ENCODE data around the gene DRD2. TPM values are rescaled to one million over a fixed set of nuclear protein-coding genes. Genes with fewer than 3 reads are reported as not detected.

The DRD2 gene
- total and polyA plus RNA-seq, 2 experiments from 2014 or later = 0.59 to 0.67 TPM

DNA sequence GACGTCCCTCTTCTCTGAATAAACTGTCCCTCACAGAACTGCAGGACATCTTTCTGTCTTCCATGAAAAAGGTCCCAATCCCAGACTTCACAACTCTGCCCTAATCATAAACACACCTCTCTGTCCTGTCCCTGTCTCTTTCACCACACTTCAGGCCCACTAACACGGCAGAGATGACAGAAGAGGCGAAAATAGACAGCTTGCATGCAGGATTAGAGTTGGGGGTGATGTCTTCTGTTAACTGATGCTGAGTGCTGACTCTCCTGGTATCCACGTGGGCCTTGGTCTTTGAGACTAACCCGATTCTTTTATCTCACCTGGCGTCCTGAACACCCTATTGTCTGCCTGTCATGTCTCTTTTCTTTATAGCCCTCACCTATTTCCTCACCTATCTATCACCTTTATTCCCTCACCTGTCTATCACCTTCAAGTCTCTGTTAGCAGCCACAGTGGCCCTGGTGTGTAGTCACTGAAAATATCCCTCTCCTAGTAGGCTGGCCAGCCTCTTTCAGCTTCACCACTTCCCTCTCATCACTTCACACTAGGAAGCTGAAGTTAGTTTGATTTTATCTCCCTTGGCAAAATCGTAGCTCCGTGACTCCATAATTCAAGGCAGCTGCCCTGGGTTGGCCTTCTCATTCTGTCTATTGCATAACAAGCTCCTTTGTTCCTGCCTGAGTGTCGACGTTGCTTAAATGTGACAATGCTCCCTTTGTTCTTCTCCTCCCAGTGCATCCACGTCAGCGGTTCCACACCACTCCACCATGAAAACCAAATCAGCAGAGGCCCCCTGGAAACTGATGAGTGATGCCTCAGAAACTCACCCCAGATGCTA lies 30.6 kb upstream of the DRD2 start:
- H3K9me3 ChIP-seq (ENCODE audit: low read depth) = no peaks in the 10 kb centered on the region
- H2AFZ ChIP-seq = no peak overlapping the region
- no peaks in the 10 kb centered on the region for H3K27me3 ChIP-seq
- peak overlapping the region; percentile 15 for H3K27ac ChIP-seq
- peak; percentile 26 for DNase-seq (ENCODE audit: low spot score)
- 55% methylated on average over 12 of the region's 12 CpGs for WGBS (ENCODE audit: low lambda C conversion rate, missing lambda C conversion rate)
- no peaks in the 10 kb centered on the region for H3K4me1 ChIP-seq (ENCODE audit: insufficient read depth)
- H4K20me1 ChIP-seq (ENCODE audit: insufficient read depth, poor library complexity, severe bottlenecking) = no peaks in the 10 kb centered on the region
- H3K9me2 ChIP-seq (replicated peaks; ENCODE audit: insufficient read depth) = no peaks in the 10 kb centered on the region
- no peaks in the 10 kb centered on the region for H3K79me2 ChIP-seq
- TF ChIP-seq EZH2 (IDR thresholded peaks at IDR 0.05; ENCODE audit: borderline replicate concordance) (no peak), EZH2phosphoT487 (IDR thresholded peaks at IDR 0.05; ENCODE audit: low read depth, severe bottlenecking, unreplicated experiment) (no peak)
- TF ChIP-seq, protein P1, sequence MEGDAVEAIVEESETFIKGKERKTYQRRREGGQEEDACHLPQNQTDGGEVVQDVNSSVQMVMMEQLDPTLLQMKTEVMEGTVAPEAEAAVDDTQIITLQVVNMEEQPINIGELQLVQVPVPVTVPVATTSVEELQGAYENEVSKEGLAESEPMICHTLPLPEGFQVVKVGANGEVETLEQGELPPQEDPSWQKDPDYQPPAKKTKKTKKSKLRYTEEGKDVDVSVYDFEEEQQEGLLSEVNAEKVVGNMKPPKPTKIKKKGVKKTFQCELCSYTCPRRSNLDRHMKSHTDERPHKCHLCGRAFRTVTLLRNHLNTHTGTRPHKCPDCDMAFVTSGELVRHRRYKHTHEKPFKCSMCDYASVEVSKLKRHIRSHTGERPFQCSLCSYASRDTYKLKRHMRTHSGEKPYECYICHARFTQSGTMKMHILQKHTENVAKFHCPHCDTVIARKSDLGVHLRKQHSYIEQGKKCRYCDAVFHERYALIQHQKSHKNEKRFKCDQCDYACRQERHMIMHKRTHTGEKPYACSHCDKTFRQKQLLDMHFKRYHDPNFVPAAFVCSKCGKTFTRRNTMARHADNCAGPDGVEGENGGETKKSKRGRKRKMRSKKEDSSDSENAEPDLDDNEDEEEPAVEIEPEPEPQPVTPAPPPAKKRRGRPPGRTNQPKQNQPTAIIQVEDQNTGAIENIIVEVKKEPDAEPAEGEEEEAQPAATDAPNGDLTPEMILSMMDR (IDR thresholded peaks at IDR 0.05; ENCODE audit: poor library complexity) = no peak
- no peak overlapping the region for H3K4me2 ChIP-seq
- H3K4me3 ChIP-seq = no peak overlapping the region
- H3K36me3 ChIP-seq (replicated peaks; ENCODE audit: insufficient read depth, low read depth) = no peaks in the 10 kb centered on the region

DNA sequence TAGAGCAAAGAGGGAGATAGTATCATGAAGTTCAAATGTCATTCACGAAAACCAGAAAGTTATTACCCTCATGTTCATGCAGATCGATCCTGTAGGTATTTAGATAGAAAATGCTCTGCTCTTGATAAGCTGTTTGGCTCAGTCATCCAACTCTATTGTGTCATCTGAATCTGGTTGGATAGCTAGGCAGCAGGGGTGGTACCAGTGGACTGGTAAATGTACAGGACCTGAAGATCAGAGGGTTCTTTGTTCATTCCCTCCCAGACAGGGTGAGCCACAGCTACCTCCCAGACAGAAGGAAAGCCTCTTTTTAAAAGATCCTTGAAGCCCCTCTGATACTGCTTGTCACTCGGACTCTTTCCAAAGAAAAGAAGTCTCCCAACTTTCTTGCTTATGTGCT lies 29.8 kb upstream of the DRD2 start:
- WGBS (ENCODE audit: low lambda C conversion rate, missing lambda C conversion rate) = 86% methylated on average over 3 of the region's 3 CpGs
- no peak overlapping the region for H3K4me3 ChIP-seq
- DNase-seq (ENCODE audit: low spot score) = no peak
- H2AFZ ChIP-seq = no peak overlapping the region
- no peaks in the 10 kb centered on the region for H3K36me3 ChIP-seq (replicated peaks; ENCODE audit: insufficient read depth, low read depth)
- no peaks in the 10 kb centered on the region for H3K9me3 ChIP-seq (ENCODE audit: low read depth)
- H3K4me2 ChIP-seq = no peak overlapping the region
- no peak for TF ChIP-seq EZH2 (IDR thresholded peaks at IDR 0.05; ENCODE audit: borderline replicate concordance)
- TF ChIP-seq EZH2phosphoT487 (IDR thresholded peaks at IDR 0.05; ENCODE audit: low read depth, severe bottlenecking, unreplicated experiment) = no peak
- TF ChIP-seq, protein P1 (IDR thresholded peaks at IDR 0.05; ENCODE audit: poor library complexity) = no peak
- H3K27me3 ChIP-seq = no peaks in the 10 kb centered on the region
- no peaks in the 10 kb centered on the region for H3K9me2 ChIP-seq (replicated peaks; ENCODE audit: insufficient read depth)
- H3K4me1 ChIP-seq (ENCODE audit: insufficient read depth) = no peaks in the 10 kb centered on the region
- peak overlapping the region; percentile 15 for H3K27ac ChIP-seq
- no peaks in the 10 kb centered on the region for H3K79me2 ChIP-seq
- H4K20me1 ChIP-seq (ENCODE audit: insufficient read depth, poor library complexity, severe bottlenecking) = no peaks in the 10 kb centered on the region

DNA sequence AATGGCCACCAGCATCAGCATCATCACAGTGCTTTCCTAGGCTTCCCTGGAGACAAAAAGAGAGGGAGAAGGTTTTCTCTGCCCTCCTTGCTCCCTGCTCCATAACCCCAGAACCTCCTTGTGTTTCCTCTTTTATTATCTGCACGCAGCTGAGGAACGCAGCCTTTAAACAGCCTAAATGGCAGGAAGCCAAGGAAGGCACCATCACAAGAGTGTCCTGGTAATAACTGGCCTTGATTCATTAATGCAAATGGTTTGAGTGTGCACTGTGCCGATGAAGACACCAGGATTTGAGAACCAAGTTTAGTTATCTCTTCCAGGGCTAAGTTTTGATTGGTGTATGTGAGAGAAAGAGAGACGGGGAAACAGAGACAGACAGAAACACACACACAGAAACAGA lies 29.4 kb upstream of the DRD2 start:
- Histone ChIP-seq H3K4me1 (ENCODE audit: insufficient read depth) (no peaks in the 10 kb centered on the region), H3K4me3 (no peak overlapping the region), H3K27ac (no peak overlapping the region), H3K27me3 (no peaks in the 10 kb centered on the region), H3K36me3 (replicated peaks; ENCODE audit: insufficient read depth, low read depth) (no peaks in the 10 kb centered on the region), H3K9me2 (replicated peaks; ENCODE audit: insufficient read depth) (no peaks in the 10 kb centered on the region), H3K79me2 (no peaks in the 10 kb centered on the region), H3K9me3 (ENCODE audit: low read depth) (no peaks in the 10 kb centered on the region), H2AFZ (no peak overlapping the region), H3K4me2 (no peak overlapping the region), H4K20me1 (ENCODE audit: insufficient read depth, poor library complexity, severe bottlenecking) (no peaks in the 10 kb centered on the region)
- TF ChIP-seq, protein P1 (IDR thresholded peaks at IDR 0.05; ENCODE audit: poor library complexity) = no peak
- TF ChIP-seq EZH2phosphoT487 (IDR thresholded peaks at IDR 0.05; ENCODE audit: low read depth, severe bottlenecking, unreplicated experiment) = no peak
- no peak for TF ChIP-seq EZH2 (IDR thresholded peaks at IDR 0.05; ENCODE audit: borderline replicate concordance)
- no peak for DNase-seq (ENCODE audit: low spot score)
- WGBS (ENCODE audit: low lambda C conversion rate, missing lambda C conversion rate) = 75% methylated on average over 4 of the region's 4 CpGs
